GM19351 (cell line): ENCODE results near the gene DKKL1.
"Not testable (repeated sequence)": the region's sequence is repeated elsewhere in the genome, so short reads cannot be mapped to it uniquely, and the experiment has no call there.

Experiments used
- ATAC-seq: cut with Tn5 transposase; IDR thresholded peaks from one replicate; pipeline ENCODE4 v1.9.1; 2021; ENCODE audit warnings: mild to moderate bottlenecking, moderate library complexity; ENCODE audit not compliant: unreplicated experiment

Gene DKKL1

GRCh38 chr19:49359851-49360820 is 3.5 kb upstream of the DKKL1 start:
- ATAC-seq = no peak

GRCh38 chr19:49361438-49362047 is 2.1 kb upstream of the DKKL1 start:
- no peak for ATAC-seq

DNA sequence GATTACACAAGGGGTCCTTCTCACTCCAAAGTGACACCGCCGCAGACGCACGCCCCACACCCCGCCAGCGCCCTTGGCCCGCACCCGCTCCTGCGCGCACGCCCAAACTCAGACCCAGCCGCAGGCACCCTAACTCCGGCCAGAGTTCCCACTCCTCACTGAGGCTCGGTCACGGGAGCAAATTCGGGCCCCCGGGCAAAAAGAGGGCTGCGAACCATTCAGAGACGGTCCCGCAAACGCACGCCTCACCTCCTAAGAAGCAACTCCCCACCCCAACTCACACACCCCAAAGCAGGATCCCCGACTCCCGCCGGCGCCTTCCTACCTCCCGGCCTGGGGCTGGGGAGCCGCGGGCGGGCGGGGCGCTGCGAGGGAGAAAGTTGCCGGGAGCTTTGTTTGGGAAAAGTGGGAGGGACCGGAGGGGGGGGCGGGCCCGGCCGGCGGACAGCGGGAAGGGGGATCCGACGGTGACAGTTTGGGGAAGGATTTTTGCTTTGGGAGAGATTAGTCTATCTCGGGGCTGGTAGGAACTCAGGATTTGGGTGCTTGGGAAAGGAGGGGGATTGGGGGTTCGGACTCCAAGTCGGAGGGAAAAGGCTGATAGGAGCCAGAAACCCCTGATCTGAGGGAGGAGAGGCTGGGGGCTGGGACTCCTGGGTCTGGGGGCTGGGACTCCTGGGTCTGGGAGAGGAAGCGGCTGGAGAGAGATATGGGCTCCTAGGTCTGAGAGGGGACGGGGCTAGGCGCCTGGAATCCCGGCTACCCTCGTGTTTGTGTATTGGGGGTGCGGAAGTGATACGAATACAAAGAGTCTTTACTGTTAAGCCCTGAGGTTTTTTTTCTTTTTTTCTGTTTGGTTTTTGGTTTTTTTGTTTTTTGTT is 1.4 kb upstream of the DKKL1 start, which contains the start of gene TEAD2:
TEAD2 (minus strand) TSS at position 369 of the 881 bp plus-strand sequence. CDS start 2,341 bp downstream, outside the sequence.
- no peak for ATAC-seq

GRCh38 chr19:49362929-49363267 is 779 bp upstream of the DKKL1 start:
- no peak for ATAC-seq

- no peak for ATAC-seq
These were observed 533 bp downstream of the DKKL1 start for GRCh38 chr19:49364083-49364737.

- ATAC-seq = no peak
These were observed 2.4 kb downstream of the DKKL1 start for GRCh38 chr19:49366110-49366509.

DNA sequence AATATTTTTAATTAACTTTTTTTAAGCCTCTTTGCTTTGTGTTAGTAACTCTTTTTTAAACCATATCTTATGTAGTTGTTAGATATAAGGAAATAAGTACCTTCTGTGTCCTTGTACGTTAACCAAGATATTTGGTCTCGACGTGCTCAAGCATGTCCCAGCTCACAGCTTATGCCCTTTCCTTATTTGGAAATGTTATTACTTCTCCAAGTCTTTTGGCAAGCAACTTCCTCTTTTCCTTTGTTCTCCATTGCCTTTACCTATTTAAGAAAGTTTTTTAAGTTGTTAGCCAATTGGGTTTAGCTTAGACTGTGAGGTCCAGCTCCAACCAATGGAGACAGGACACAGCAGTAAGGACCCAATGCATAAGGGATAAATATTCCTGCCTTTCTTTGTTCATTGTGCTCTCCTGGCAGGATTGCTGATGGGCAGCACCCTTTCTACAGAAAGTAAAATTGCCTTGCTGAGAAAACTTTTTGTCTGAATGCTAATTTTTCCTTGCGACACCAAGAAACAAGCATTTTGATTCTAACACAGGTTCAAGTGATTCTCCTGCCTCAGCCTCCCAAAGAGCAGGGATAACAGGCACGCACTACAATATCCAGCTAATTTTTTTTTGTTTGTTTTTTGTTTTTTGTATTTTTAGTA is 5.2 kb downstream of the DKKL1 start:
- ATAC-seq = no peak

- no peak for ATAC-seq
These were observed 7.5 kb downstream of the DKKL1 start for GRCh38 chr19:49371184-49371583.

- ATAC-seq = not testable (repeated sequence)
These were observed 9.5 kb downstream of the DKKL1 start for GRCh38 chr19:49373174-49373573.

DNA sequence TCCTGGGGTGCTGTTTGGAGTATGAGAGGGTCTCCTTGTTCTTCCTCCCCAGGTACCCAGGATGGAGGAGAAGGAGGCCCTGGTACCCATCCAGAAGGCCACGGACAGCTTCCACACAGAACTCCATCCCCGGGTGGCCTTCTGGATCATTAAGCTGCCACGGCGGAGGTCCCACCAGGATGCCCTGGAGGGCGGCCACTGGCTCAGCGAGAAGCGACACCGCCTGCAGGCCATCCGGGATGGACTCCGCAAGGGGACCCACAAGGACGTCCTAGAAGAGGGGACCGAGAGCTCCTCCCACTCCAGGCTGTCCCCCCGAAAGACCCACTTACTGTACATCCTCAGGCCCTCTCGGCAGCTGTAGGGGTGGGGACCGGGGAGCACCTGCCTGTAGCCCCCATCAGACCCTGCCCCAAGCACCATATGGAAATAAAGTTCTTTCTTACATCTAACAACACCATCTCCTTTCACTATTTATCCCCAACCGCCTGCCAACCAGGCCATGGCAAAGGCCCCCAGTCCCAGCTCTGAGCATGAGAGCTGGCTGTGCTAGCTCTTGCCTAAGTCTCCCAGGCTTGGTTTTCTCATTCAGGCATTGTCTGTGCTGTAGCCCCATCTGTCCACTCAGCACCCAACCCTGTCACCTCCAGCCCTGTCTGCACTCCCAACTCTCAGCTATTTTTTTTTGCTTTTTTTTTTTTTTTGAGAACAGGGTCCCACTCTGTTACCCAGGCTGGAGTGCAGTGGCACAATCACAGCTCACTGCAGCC is 11.2 kb downstream of the DKKL1 start:
- no peak for ATAC-seq

GRCh38 chr19:49378512-49378911 is 14.8 kb downstream of the DKKL1 start:
- no peak for ATAC-seq

GRCh38 chr19:49380391-49380790 is 16.7 kb downstream of the DKKL1 start:
- ATAC-seq = no peak

GRCh38 chr19:49382639-49383038 is 19.0 kb downstream of the DKKL1 start:
- no peak for ATAC-seq

- no peak for ATAC-seq
These were observed 19.9 kb downstream of the DKKL1 start for GRCh38 chr19:49383599-49383998.

- no peak for ATAC-seq
These were observed 24.3 kb downstream of the DKKL1 start, which contains the start of gene KASH5 for GRCh38 chr19:49387936-49388372. KASH5 (plus strand) TSS chr19:49388249; CDS start chr19:49390884, 2,635 bp downstream.

DNA sequence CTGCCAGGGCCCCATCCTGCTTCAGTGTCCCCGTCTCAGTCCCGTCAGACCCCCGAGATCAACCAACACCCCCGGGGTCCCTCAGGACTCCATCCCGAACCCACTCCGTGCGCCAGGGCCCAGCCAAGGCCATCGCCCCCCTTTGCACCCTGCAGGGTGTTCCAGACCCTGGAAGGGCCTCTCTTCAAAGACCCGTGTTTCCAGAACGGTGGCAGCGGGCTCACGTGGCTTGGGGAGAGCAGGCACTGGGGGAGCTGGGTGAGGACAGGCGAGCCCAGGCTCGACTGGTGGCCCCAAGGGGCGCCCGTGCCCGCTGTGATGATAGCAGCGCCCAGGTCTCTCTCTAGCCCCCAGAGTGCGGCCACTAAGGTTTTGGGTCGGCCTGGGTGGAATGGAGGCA is 25.7 kb downstream of the DKKL1 start:
- ATAC-seq = no peak

- ATAC-seq = no peak
These were observed 26.7 kb downstream of the DKKL1 start for GRCh38 chr19:49390131-49390928.

GRCh38 chr19:49390929-49391359 is 27.3 kb downstream of the DKKL1 start:
- ATAC-seq = no peak
